Adrenal gland (tissue), 12 donors: ENCODE results near the gene MSH2. TPM values are rescaled to one million over a fixed set of nuclear protein-coding genes. Genes with fewer than 3 reads are reported as not detected.

Experiments
- DNase-seq, 7 donors: peaks; one replicate each; pipeline ENCODE4 v3.0.0-alpha.2; 2019 to 2020
- H3K27ac ChIP-seq, 5 donors: fragments of 200-600 bp; sonication (generic) in 4 of 5; 1 replicate in 3 of 5; 2 replicates in 2 of 5; pipeline versions ENCODE4 v1.5.1 to v1.8.0; 2016 to 2020; ENCODE audit warnings: mild to moderate bottlenecking in 1 of 5
- H3K27me3 ChIP-seq: fragments of 200-600 bp; 2 replicates; pipeline ENCODE4 v1.8.0; 2021
- H3K36me3 ChIP-seq, 2 donors: fragments of 200-600 bp; replicated peaks in 1 of 2; 1 replicate in 1 of 2; 2 replicates in 1 of 2; pipeline versions ENCODE4 v1.5.1 to v1.8.0; 2018 to 2022
- H3K4me1 ChIP-seq, 2 donors: fragments of 200-600 bp; replicated peaks in 1 of 2; 1 replicate in 1 of 2; 2 replicates in 1 of 2; pipeline versions ENCODE4 v1.5.1 to v1.8.0; 2018 to 2021
- H3K4me3 ChIP-seq, 4 donors: fragments of 200-600 bp; sonication (generic) in 3 of 4; one replicate each; pipeline ENCODE4 v1.5.1; 2016 to 2018
- H3K9me3 ChIP-seq, 3 donors: fragments of 200-600 bp; sonication (generic) in 1 of 3; replicated peaks in 1 of 3; 1 replicate in 2 of 3; 2 replicates in 1 of 3; pipeline versions ENCODE4 v1.5.1 to v1.8.0; 2016 to 2021
- CTCF ChIP-seq, 6 experiments: fragments of 450-650 bp in 4 of 6; fragments of 200-600 bp in 2 of 6; sonication (generic) in 1 of 6; IDR thresholded peaks; 1 replicate in 5 of 6; 2 replicates in 1 of 6; pipeline versions ENCODE4 v1.5.1 to v1.8.0; 2016 to 2021; ENCODE audit warnings: antibody characterized with exemption in 6 of 6, mild to moderate bottlenecking in 2 of 6, moderate library complexity in 1 of 6
- POLR2A ChIP-seq, 2 donors: fragments of 450-650 bp; IDR thresholded peaks; one replicate each; pipeline ENCODE4 v1.6.1; 2017; ENCODE audit warnings: antibody characterized with exemption in 2 of 2, mild to moderate bottlenecking in 2 of 2, moderate library complexity in 1 of 2
- WGBS, 4 donors: extraction: QIAGEN DNeasy Blood & Tissue Kit in 2 of 4; methylation state at CpG; one replicate each; pipeline versions ENCODE4 v1.1.5 to v1.1.7; 2013 to 2017; 5-methylcytosine and 5-hydroxymethylcytosine counted together
- intact Hi-C, 2 donors: fragments of 100-400 bp; cut with DNase I; formaldehyde crosslinking; loops; one replicate each; pipeline versions ENCODE4 v1.14.1 to v1.15.0; 2022 to 2023
- microRNA counts, 2 donors: library from miRNA; unstranded; fragments of <30 nt; microRNA quantifications; one replicate each; lab custom pipeline; 2016
- microRNA-seq, 3 donors: library from miRNA; unstranded; fragments of <30 nt; microRNA quantifications; one replicate each; pipeline ENCODE4, GENCODE V29; 2017 to 2020
- polyA plus RNA-seq, 3 donors: library from polyadenylated mRNA; stranded (reverse); fragments of 200-250 nt in 2 of 3; fragments of 350-450 nt in 1 of 3; fragmentation: Illumina TruSeq in 1 of 3; extraction: RNeasy Lipid Tissue Mini Kit (QIAGEN cat#74804) in 1 of 3; gene quantifications; one replicate each; pipeline ENCODE4 v1.2.3, GENCODE V29; 2013 to 2014
- small RNA-seq, 2 donors: library from RNA; depleted of rRNA; stranded (forward); fragments of <200 nt; gene quantifications; one replicate each; pipeline ENCODE3, GENCODE V24; 2016
- total RNA-seq, 9 donors: library from RNA; depleted of rRNA in 4 of 9; stranded (reverse); fragments of >200 nt in 4 of 9; fragments of 120-200 nt in 1 of 9; fragmentation: NEBNext Ultra II Directional in 1 of 9; extraction: Animal tissue kit (Norgen Biotek cat#: 25700) in 1 of 9; gene quantifications; one replicate each; pipeline versions ENCODE4 v1.1.0 to v1.2.4, GENCODE V29; 2013 to 2023
- donor health status: healthy with polysubstance abuse.
- donor health status: Bipolar disorder and iron deficiency.
- donor health status: DM: yes; HTN: yes; CAD: no.
- donor health status: DM: no; HTN: no; CAD: no.
- donor health status: DM: no; HTN: no; CAD: no.
- donor health status: DM: yes; HTN: yes; CAD: no.

The MSH2 gene
- total and polyA plus RNA-seq, 12 donors: 3.9 to 44.8 (median 11.9) TPM

- Histone ChIP-seq H3K27me3 (no peaks in the 10 kb centered on the region), H3K36me3 (no peaks in the 10 kb centered on the region), H3K4me1 (peaks cover 0 to 18% of the 10 kb centered on the region in 2 donors), H3K27ac (no peak overlapping the region), H3K4me3 (no peak overlapping the region), H3K9me3 (no peaks in the 10 kb centered on the region)
- DNase-seq: no peak
- TF ChIP-seq POLR2A (IDR thresholded peaks at IDR 0.05): no peak
- no peak for TF ChIP-seq CTCF (IDR thresholded peaks at IDR 0.05)
- WGBS, 4 donors: 89 to 94% (median 92%) methylated on average over 5 of the region's 5 CpGs
- intact Hi-C loops: no loop called here
Measured at GRCh38 chr2:47531378-47532042, 128.6 kb downstream of the MSH2 start.

MicroRNA genes within 50 kb of the gene (microRNA counts, 767-probe panel; counts per million panel counts)
- 0 counts per million in 2 donors for microRNA hsa-miR-559 (lab: Ali Mortazavi, UCI)

Small RNA genes lying within 50 kb of the gene (microRNA-seq; reads per million reads assigned to microRNA genes)
- gene MIR559: 0 to 0.45 (median 0.28) reads per million in 3 donors

Small RNA genes lying within 50 kb of the gene (small RNA-seq; reads per million reads assigned to genes)
- 0 reads per million in 2 donors for gene MIR559
- 0 reads per million in 2 donors for gene RF00017
- 0 reads per million in 2 donors for gene RN7SKP119

Other genes with a start within 250 kb of the MSH2 start
- under 1 TPM in 1 of 9 donors, not detected in 8; 0.28 TPM for gene STPG4, start 247.8 kb upstream of the MSH2 start, total RNA-seq
- gene STPG4, start 247.8 kb upstream of the MSH2 start, polyA plus RNA-seq: under 1 TPM in 1 of 3 donors, not detected in 2; 0.24 TPM
- 100 to 1,000 TPM; 454 to 766 (median 598) TPM for gene CALM2, start 226.6 kb upstream of the MSH2 start, total RNA-seq
- gene CALM2, start 226.6 kb upstream of the MSH2 start, polyA plus RNA-seq: 1,000 to 10,000 TPM in 1 of 3 donors, 100 to 1,000 TPM in 2; 452 to 1,243 (median 521) TPM
- 10 to 100 TPM in 7 of 9 donors, 1 to 10 TPM in 2; 5.8 to 24.6 (median 12.3) TPM for gene EPCAM, start 33.8 kb upstream of the MSH2 start, total RNA-seq
- 10 to 100 TPM; 13.6 to 36.7 (median 16.4) TPM for gene EPCAM, start 33.8 kb upstream of the MSH2 start, polyA plus RNA-seq
- gene KCNK12, start 167.8 kb downstream of the MSH2 start, total RNA-seq: 1 to 10 TPM in 1 of 9 donors, under 1 TPM in 6, not detected in 2; 0.04 to 1.9 (median 0.28) TPM
- under 1 TPM; 0.20 to 0.32 (median 0.30) TPM for gene KCNK12, start 167.8 kb downstream of the MSH2 start, polyA plus RNA-seq